Ectodermal cell (in vitro differentiated cells): ENCODE results near the gene LGMN.

Experiments used
- H3K27ac ChIP-seq: 2 replicates; pipeline ENCODE4 v1.7.0; 2013; ENCODE audit warnings: mild to moderate bottlenecking, low read depth, low read length; ENCODE audit not compliant: insufficient read depth, poor library complexity, severe bottlenecking
- H3K27me3 ChIP-seq: 2 replicates; pipeline ENCODE4 v1.7.0; 2013; ENCODE audit warnings: mild to moderate bottlenecking, low read length; ENCODE audit not compliant: insufficient read depth, control insufficient read depth, poor library complexity, severe bottlenecking
- H3K36me3 ChIP-seq: one replicate; pipeline ENCODE4 v1.7.0; 2013; ENCODE audit warnings: low read length; ENCODE audit not compliant: control insufficient read depth, insufficient read depth
- H3K4me1 ChIP-seq: one replicate; pipeline ENCODE4 v1.7.0; 2013; ENCODE audit warnings: low read length; ENCODE audit not compliant: control insufficient read depth, insufficient read depth
- H3K4me3 ChIP-seq: 2 replicates; pipeline ENCODE4 v1.7.0; 2013; ENCODE audit warnings: low read depth, low read length, control low read depth; ENCODE audit not compliant: insufficient read depth
- H3K9me3 ChIP-seq: 2 replicates; pipeline ENCODE4 v1.7.0; 2013; ENCODE audit warnings: mild to moderate bottlenecking, low read length, moderate library complexity; ENCODE audit not compliant: control insufficient read depth
- WGBS, 2 experiments: methylation state at CpG; one replicate each; pipeline ENCODE4 v1.1.7; 2013; ENCODE audit warnings: missing lambda C conversion rate in 2 of 2; 5-methylcytosine and 5-hydroxymethylcytosine counted together

Gene LGMN

GRCh38 chr14:92656306-92657081 lies 91.9 kb downstream of the LGMN start:
- no peaks in the 10 kb centered on the region for H3K36me3 ChIP-seq
- no peaks in the 10 kb centered on the region for H3K27me3 ChIP-seq

GRCh38 chr14:92655419-92656201 lies 92.8 kb downstream of the LGMN start:
- Histone ChIP-seq H3K4me3 (no peak overlapping the region), H3K4me1 (no peaks in the 10 kb centered on the region), H3K36me3 (no peaks in the 10 kb centered on the region), H3K27me3 (no peaks in the 10 kb centered on the region), H3K9me3 (no peaks in the 10 kb centered on the region), H3K27ac (no peak overlapping the region)
- WGBS, 2 experiments, result 92 to 93% methylated on average over 13 of the region's 13 CpGs

More at GRCh38 chr14:92656306-92657081, 91.9 kb downstream of the LGMN start:
- 90 to 91% methylated on average over 8 of the region's 8 CpGs for WGBS, 2 experiments
- no peak overlapping the region for H3K27ac ChIP-seq
- H3K4me3 ChIP-seq, result no peak overlapping the region
- H3K4me1 ChIP-seq, result no peaks in the 10 kb centered on the region
- H3K9me3 ChIP-seq, result no peaks in the 10 kb centered on the region

GRCh38 chr14:92654239-92654901 lies 94.1 kb downstream of the LGMN start:
- WGBS, 2 experiments, result 92 to 93% methylated on average over 18 of the region's 18 CpGs
- Histone ChIP-seq H3K9me3 (no peaks in the 10 kb centered on the region), H3K4me3 (no peak overlapping the region), H3K27ac (no peak overlapping the region), H3K4me1 (no peaks in the 10 kb centered on the region), H3K36me3 (no peaks in the 10 kb centered on the region), H3K27me3 (no peaks in the 10 kb centered on the region)
